ENCODE results near the gene C5orf47.

The C5orf47 gene

DNA sequence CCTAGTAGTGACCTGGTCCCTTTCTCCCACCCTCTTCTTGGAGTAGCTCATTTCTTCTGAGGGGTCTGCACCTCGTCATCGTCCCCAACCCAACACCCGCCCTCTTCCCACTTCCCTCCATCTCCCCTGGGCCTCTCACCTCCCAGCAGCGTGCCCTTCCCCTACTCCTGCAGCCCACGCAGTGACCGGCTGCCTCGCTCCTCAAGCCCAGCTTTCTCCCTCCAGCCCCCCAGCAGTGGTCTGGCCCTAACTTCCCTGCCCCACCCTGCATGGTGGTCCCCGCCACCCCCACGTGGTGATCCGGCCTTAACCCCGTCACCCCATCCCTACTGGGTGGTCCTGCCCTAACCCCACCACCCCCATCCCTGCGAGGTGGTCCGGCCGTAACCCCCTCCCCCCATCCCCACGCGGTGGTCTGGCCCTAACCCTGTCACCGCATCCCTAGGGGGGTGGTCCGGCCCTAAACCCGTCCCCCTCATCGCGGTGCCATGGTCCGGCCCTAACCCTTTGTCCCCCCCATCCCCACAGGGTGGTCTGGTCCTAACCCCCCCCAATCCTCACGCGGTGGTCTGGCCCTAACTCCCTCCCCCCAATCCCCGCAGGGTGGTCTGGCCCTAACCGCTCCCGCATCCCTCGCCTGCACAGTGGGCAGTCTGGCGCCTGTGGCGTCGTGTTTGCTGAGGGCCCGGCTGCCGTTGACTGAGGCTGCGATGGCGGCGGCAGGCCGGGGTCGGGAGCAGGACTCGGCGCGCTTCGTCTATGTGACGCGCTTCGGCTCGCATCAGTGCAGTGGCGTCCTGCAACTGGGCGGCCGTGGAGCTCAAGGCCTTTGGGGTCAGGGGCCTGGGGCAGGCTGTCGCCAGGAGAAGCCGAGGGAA, at the start of gene C5orf47:
Gene C5orf47, plus strand, starts transcription at position 617 of the 878 bp plus-strand sequence. Its CDS starts 94 bp downstream, at position 711.
- in situ Hi-C loops (cut with HindIII; ENCODE audit: low sequenced_read_pairs) = no loop called here
- TF ChIP-seq CTCF (IDR thresholded peaks at IDR 0.05; ENCODE audit: low read depth, low read length, missing control alignments) = no peak
- DNase-seq (ENCODE audit: low read depth) = no peak
- H3K4me3 ChIP-seq (ENCODE audit: low read depth, low read length) = no peak within 1 kb of the TSS

DNA sequence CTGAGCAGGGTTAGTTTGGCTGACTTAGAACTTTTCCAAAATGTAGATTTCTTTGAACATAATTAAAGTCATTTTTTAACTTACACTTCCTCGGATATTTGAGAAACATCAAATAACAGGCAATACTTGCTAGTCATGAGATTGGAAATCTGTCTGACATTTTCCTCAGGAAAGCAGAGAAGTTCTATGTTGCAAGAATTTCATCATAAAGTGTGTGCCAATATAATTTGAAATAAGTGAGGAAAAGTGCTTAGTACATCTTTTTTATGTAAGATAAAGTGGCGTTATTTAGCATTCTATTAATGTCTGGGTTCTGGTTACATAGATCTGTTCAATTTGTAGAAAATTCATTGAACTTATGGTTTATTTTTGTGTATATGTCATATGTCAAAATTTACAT, 48.7 kb upstream of the C5orf47 start:
- no peak for TF ChIP-seq CTCF (IDR thresholded peaks at IDR 0.05; ENCODE audit: low read depth, low read length, missing control alignments)
- no peak for DNase-seq (ENCODE audit: low read depth)
- H3K4me3 ChIP-seq (ENCODE audit: low read depth, low read length) = no peak overlapping the region
- in situ Hi-C loops (cut with HindIII; ENCODE audit: low sequenced_read_pairs) = no loop called here

- TF ChIP-seq CTCF (IDR thresholded peaks at IDR 0.05; ENCODE audit: low read depth, low read length, missing control alignments) = no peak
- in situ Hi-C loops (cut with HindIII; ENCODE audit: low sequenced_read_pairs) = no loop called here
- no peak overlapping the region for H3K4me3 ChIP-seq (ENCODE audit: low read depth, low read length)
- no peak for DNase-seq (ENCODE audit: low read depth)
These were observed 47.9 kb upstream of the C5orf47 start for GRCh38 chr5:173941102-173941501.

- H3K4me3 ChIP-seq (ENCODE audit: low read depth, low read length) = no peak overlapping the region
- no peak for DNase-seq (ENCODE audit: low read depth)
- in situ Hi-C loops (cut with HindIII; ENCODE audit: low sequenced_read_pairs) = no loop called here
- no peak for TF ChIP-seq CTCF (IDR thresholded peaks at IDR 0.05; ENCODE audit: low read depth, low read length, missing control alignments)
These were observed 47.1 kb upstream of the C5orf47 start for GRCh38 chr5:173941758-173942401.

DNA sequence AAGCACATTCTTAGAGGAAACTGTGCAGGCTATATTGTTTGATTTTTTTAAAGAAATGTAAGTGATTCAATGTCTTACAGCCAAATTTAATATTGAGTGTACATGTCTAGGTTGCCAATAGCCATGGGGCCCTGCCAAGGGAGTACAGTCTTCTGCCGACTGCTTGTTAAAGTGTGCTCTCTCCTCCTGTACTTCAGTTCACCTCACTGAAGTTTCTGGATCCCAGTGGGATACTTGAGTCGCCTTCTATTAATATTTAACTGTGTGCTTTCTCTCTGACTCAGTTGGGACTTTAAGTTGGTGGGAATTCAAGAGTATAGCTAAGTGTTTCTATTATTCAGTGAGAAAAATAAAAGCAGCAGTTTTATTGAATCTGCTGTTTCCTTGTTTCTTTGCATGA, 44.5 kb upstream of the C5orf47 start:
- no peak for TF ChIP-seq CTCF (IDR thresholded peaks at IDR 0.05; ENCODE audit: low read depth, low read length, missing control alignments)
- in situ Hi-C loops (cut with HindIII; ENCODE audit: low sequenced_read_pairs) = no loop called here
- no peak overlapping the region for H3K4me3 ChIP-seq (ENCODE audit: low read depth, low read length)
- DNase-seq (ENCODE audit: low read depth) = no peak

DNA sequence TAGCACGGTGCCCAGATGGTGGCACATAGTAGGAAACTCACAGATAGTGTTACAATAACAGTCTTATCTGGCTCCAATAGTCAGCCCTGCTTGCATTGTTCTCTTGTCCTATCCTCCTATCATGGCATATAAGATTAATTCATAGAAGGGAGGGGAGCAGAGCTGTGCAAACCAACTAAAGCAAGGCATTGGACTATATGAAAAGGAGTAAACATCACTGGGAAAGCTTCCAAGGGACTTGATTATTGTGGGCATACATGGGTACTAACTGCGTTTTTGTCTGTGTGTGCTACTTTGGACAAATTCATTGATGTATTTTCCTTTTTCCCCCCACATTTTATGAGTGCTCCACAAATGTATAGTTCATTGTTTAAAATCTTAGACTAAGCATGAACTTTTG, 43.8 kb upstream of the C5orf47 start:
- no peak for DNase-seq (ENCODE audit: low read depth)
- in situ Hi-C loops (cut with HindIII; ENCODE audit: low sequenced_read_pairs) = no loop called here
- no peak overlapping the region for H3K4me3 ChIP-seq (ENCODE audit: low read depth, low read length)
- no peak for TF ChIP-seq CTCF (IDR thresholded peaks at IDR 0.05; ENCODE audit: low read depth, low read length, missing control alignments)

Measured in astrocyte of the cerebellum (primary cell).